A549 (cell line): ENCODE results near the gene FASTK. TPM values are rescaled to one million over a fixed set of nuclear protein-coding genes. Genes with fewer than 3 reads are reported as not detected.

Experiments
- ATAC-seq, 2 experiments: fragments of 200-7000 bp in 1 of 2; fragments of >200 bp in 1 of 2; cut with Nextera tagmentation in 1 of 2; cut with Tn5 transposase in 1 of 2; 3 replicates each; pipeline versions ENCODE4 v1.8.0 to v1.9.1; 2018 to 2020; ENCODE audit warnings: mild to moderate bottlenecking in 1 of 2, moderate library complexity in 1 of 2
- CTCF ChIA-PET: fragments of 300-600 bp; sonication (Branson Sonifier 250); formaldehyde crosslinking; extraction: SDS; loops from one replicate; lab custom pipeline; 2021; ENCODE audit warnings: antibody characterized with exemption, inconsistent platforms; lab: Yijun Ruan, JAX
- POLR2A ChIA-PET: fragments of 350-600 bp; formaldehyde crosslinking; extraction: SDS; loops from one replicate; lab custom pipeline; 2021; ENCODE audit warnings: antibody characterized with exemption, inconsistent platforms; lab: Yijun Ruan, JAX
- DNase-seq, 2 experiments: peaks; one replicate each; pipeline versions ENCODE4 v3.0.0 to v3.0.0-alpha.2; 2011 to 2016; ENCODE audit warnings: low read depth in 1 of 2, low spot score in 1 of 2
- FAIRE-seq: peaks from 2 replicates; lab custom pipeline; 2011; peaks lifted over from hg19 to GRCh38; lab: Jason Lieb, UNC
- H3K27ac ChIP-seq, 2 experiments: fragments of >200 bp; sonication (Bioruptor Twin); formaldehyde crosslinking; 3 replicates each; pipeline ENCODE4 v1.5.1; 2016 to 2017
- H3K4me1 ChIP-seq: fragments of >200 bp; sonication (Bioruptor Twin); formaldehyde crosslinking; 3 replicates; pipeline ENCODE4 v1.6.1; 2016
- H3K4me2 ChIP-seq: fragments of >200 bp; sonication (Bioruptor Twin); formaldehyde crosslinking; 3 replicates; pipeline ENCODE4 v1.6.1; 2016
- H3K4me3 ChIP-seq: fragments of >200 bp; sonication (Bioruptor Twin); formaldehyde crosslinking; 3 replicates; pipeline ENCODE4 v1.5.1; 2016
- H3K9me3 ChIP-seq: fragments of >200 bp; sonication (Bioruptor Twin); formaldehyde crosslinking; 3 replicates; pipeline ENCODE4 v1.6.1; 2016
- BHLHE40 ChIP-seq: IDR thresholded peaks from 2 replicates; pipeline ENCODE4 v1.6.1; 2012; ENCODE audit warnings: low read depth, low read length, inconsistent platforms
- CEBPB ChIP-seq, 2 experiments: fragments of >200 bp in 1 of 2; sonication (Bioruptor Twin) in 1 of 2; formaldehyde crosslinking in 1 of 2; IDR thresholded peaks; 2 replicates each; pipeline ENCODE4 v1.6.1; 2012 to 2016
- CHD4 ChIP-seq: fragments of 200-600 bp; sonication (generic); IDR thresholded peaks from 2 replicates; pipeline ENCODE4 v1.6.1; 2016; ENCODE audit warnings: antibody characterized with exemption, mild to moderate bottlenecking, borderline replicate concordance
- EHMT2 ChIP-seq: fragments of 200-600 bp; sonication (generic); IDR thresholded peaks from 2 replicates; pipeline ENCODE4 v1.6.1; 2016; ENCODE audit warnings: antibody characterized with exemption, low read depth, mild to moderate bottlenecking, moderate library complexity
- EP300 ChIP-seq, 2 experiments: fragments of >200 bp; sonication (Bioruptor Twin); formaldehyde crosslinking; IDR thresholded peaks; 2 replicates in 1 of 2; 3 replicates in 1 of 2; pipeline ENCODE4 v1.6.1; 2016 to 2017
- FOSB ChIP-seq: fragments of 250-450 bp; sonication (Bioruptor Pico); IDR thresholded peaks from 2 replicates; pipeline ENCODE4 v1.5.0; 2020; ENCODE audit warnings: mild to moderate bottlenecking, moderate library complexity
- HDAC2 ChIP-seq: fragments of 200-600 bp; sonication (generic); IDR thresholded peaks from 2 replicates; pipeline ENCODE4 v1.6.1; 2016
- JUN ChIP-seq, 2 experiments: fragments of >200 bp; sonication (Bioruptor Twin); formaldehyde crosslinking; IDR thresholded peaks; 2 replicates in 1 of 2; 3 replicates in 1 of 2; pipeline ENCODE4 v1.6.1; 2016 to 2017
- KDM5A ChIP-seq: fragments of 200-600 bp; sonication (generic); IDR thresholded peaks from 2 replicates; pipeline ENCODE4 v1.6.1; 2016; ENCODE audit warnings: antibody characterized with exemption, mild to moderate bottlenecking
- MAFK ChIP-seq: fragments of 450-650 bp; IDR thresholded peaks from 2 replicates; pipeline ENCODE4 v1.6.1; 2014; ENCODE audit not compliant: partially characterized antibody
- MAZ ChIP-seq: fragments of 150-350 bp; IDR thresholded peaks from 2 replicates; pipeline ENCODE4 v1.6.1; 2014; ENCODE audit warnings: antibody characterized with exemption, low read depth, low read length, borderline replicate concordance
- NFE2L2 ChIP-seq: fragments of 150-350 bp; conservative IDR thresholded peaks from 2 replicates; pipeline ENCODE4 v1.6.1; 2014; ENCODE audit warnings: low read length
- NR3C1 ChIP-seq: fragments of >200 bp; sonication (Bioruptor Twin); formaldehyde crosslinking; IDR thresholded peaks from 3 replicates; pipeline ENCODE4 v1.6.1; 2017
- POLR2A ChIP-seq: IDR thresholded peaks from 2 replicates; pipeline ENCODE4 v1.6.1; 2012; ENCODE audit warnings: mild to moderate bottlenecking, low read length
- RARB ChIP-seq: fragments of 250-450 bp; sonication (Bioruptor Pico); IDR thresholded peaks from 2 replicates; pipeline ENCODE4 v1.8.0; 2021; ENCODE audit warnings: mild to moderate bottlenecking, moderate library complexity
- RCOR1 ChIP-seq: fragments of 150-350 bp; IDR thresholded peaks from 2 replicates; pipeline ENCODE4 v1.6.1; 2014; ENCODE audit warnings: antibody characterized with exemption, low read length, low read depth
- RFX5 ChIP-seq: fragments of 450-650 bp; IDR thresholded peaks from 2 replicates; pipeline ENCODE4 v1.7.1; 2014; ENCODE audit warnings: antibody characterized with exemption, mild to moderate bottlenecking, moderate library complexity
- RNF2 ChIP-seq: fragments of 200-600 bp; sonication (generic); IDR thresholded peaks from 2 replicates; pipeline ENCODE4 v1.6.1; 2016; ENCODE audit warnings: low read depth, mild to moderate bottlenecking, antibody characterized with exemption, moderate library complexity, borderline replicate concordance
- ZC3H11A ChIP-seq: fragments of 450-650 bp; IDR thresholded peaks from 2 replicates; pipeline ENCODE4 v1.6.1; 2014; ENCODE audit warnings: antibody characterized with exemption, mild to moderate bottlenecking
- ZFP36 ChIP-seq: fragments of 450-650 bp; IDR thresholded peaks from 2 replicates; pipeline ENCODE4 v1.6.1; 2014; ENCODE audit warnings: borderline replicate concordance; ENCODE audit not compliant: partially characterized antibody
- WGBS: methylation state at CpG from one replicate; pipeline ENCODE4 v1.1.6; 2017; ENCODE audit errors: missing lambda C conversion rate; 5-methylcytosine and 5-hydroxymethylcytosine counted together
- polyA plus RNA-seq, 4 experiments: library from polyadenylated mRNA; depleted of rRNA in 3 of 4; stranded (reverse); fragments of >200 nt; fragmentation: RNase III in 1 of 4; extraction: RNeasy Plus Mini Kit Qiagen cat#74134 plus additional on column Dnase treatment in 1 of 4; gene quantifications; 2 replicates in 3 of 4; 3 replicates in 1 of 4; pipeline ENCODE4 v1.2.3, GENCODE V29; 2011 to 2017
- TF ChIP-seq, protein P1 (sequence below): fragments of 450-650 bp; IDR thresholded peaks from 2 replicates; pipeline ENCODE4 v1.6.1; 2014; ENCODE audit warnings: antibody characterized with exemption
- TF ChIP-seq, protein P2 (sequence below): IDR thresholded peaks from 2 replicates; pipeline ENCODE4 v1.6.1; 2012
- TF ChIP-seq, protein P3 (sequence below): IDR thresholded peaks from 2 replicates; pipeline ENCODE4 v1.6.1; 2012
- TF ChIP-seq, protein P4 (sequence below): fragments of >200 bp; sonication (Bioruptor Twin); formaldehyde crosslinking; IDR thresholded peaks from 3 replicates; pipeline ENCODE4 v1.6.1; 2016
- TF ChIP-seq, protein P5 (sequence below): fragments of 200-600 bp; sonication (generic); IDR thresholded peaks from 2 replicates; pipeline ENCODE4 v1.6.1; 2016; ENCODE audit warnings: antibody characterized with exemption, mild to moderate bottlenecking, moderate library complexity
- TF ChIP-seq, protein P6 (sequence below): fragments of 250-450 bp; sonication (Bioruptor Pico); IDR thresholded peaks from 2 replicates; pipeline ENCODE4 v1.5.0; 2020; ENCODE audit warnings: low read depth, mild to moderate bottlenecking, moderate library complexity

The FASTK gene
- polyA plus RNA-seq, 2 of the 4 experiments (the other 2 are of a cell fraction), result 38.5 to 72.4 TPM

DNA sequence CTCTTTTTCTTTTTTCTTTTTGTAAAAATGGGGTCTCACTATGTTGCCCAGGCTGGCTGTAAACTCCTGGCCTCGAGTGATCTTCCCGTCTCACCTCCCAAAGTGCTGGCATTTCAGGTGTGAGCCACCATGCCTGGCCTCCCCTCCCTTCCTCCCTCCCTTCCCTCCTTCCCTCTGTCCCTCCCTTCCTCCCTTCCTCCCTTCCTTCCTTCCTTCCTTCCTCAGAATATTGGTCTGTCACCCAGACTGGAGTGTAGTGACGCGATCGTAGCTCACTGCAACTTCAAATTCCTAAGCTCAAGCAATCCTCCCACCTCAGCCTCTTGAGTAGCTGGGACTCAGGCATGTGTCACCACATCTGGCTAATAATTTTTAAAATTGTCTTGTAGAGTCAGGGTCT lies 14.1 kb upstream of the FASTK start:
- ChIA-PET CTCF (interaction anchor here (1.6 to 27.1 kb wide), 3 partner anchors 12 to 29 kb away, joined by 5 to 412 read pairs (median 7); no protein-coding TSS in a partner anchor), POLR2A (no interaction called here)
- H3K9me3 ChIP-seq, result no peaks in the 10 kb centered on the region
- H3K4me3 ChIP-seq, result no peak overlapping the region
- ATAC-seq, result peak in 1 of 2 experiments; percentile 12; a peak in 2 of 6 replicates
- peak overlapping the region; percentile 6; the same call in 1 of the 3 replicates for H3K4me2 ChIP-seq
- WGBS, result 74% methylated on average over 5 of the region's 5 CpGs
- FAIRE-seq, result no peak
- H3K4me1 ChIP-seq, result peaks cover 22% of the 10 kb centered on the region
- no peak for DNase-seq
- H3K27ac ChIP-seq, result 0 out of 6 replicates have a peak overlapping the region, but pooled peaks of 1 of the 2 experiments have one; percentile 12
- TF ChIP-seq NR3C1, result no peak
- no peak for TF ChIP-seq RARB (CRISPR knock-in tag)
- TF ChIP-seq, protein P1, sequence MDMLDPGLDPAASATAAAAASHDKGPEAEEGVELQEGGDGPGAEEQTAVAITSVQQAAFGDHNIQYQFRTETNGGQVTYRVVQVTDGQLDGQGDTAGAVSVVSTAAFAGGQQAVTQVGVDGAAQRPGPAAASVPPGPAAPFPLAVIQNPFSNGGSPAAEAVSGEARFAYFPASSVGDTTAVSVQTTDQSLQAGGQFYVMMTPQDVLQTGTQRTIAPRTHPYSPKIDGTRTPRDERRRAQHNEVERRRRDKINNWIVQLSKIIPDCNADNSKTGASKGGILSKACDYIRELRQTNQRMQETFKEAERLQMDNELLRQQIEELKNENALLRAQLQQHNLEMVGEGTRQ, result no peak
- TF ChIP-seq, protein P2, sequence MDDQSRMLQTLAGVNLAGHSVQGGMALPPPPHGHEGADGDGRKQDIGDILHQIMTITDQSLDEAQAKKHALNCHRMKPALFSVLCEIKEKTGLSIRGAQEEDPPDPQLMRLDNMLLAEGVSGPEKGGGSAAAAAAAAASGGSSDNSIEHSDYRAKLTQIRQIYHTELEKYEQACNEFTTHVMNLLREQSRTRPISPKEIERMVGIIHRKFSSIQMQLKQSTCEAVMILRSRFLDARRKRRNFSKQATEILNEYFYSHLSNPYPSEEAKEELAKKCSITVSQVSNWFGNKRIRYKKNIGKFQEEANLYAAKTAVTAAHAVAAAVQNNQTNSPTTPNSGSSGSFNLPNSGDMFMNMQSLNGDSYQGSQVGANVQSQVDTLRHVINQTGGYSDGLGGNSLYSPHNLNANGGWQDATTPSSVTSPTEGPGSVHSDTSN, result no peak
- no peak for TF ChIP-seq RCOR1

DNA sequence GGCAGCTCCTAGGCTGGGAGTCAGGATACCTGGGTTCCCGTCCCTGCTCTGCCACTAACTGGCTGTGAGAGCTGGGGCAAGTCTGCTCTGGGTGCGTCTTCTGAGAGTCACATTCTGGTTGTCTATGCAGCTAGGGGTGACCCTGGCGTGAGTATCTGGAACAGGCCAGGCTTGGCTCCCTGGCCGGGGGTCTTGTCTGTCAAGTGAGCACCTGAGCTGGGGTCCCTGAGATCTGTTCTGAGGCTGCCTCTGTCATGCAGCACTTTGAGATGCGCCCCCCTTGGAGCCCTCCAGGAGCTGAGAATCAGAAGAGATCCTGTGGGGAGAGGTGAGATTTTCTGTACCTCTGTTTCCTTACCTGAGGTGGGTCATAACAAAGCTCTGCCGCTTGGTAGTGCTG lies 13.1 kb upstream of the FASTK start:
- Histone ChIP-seq H3K4me3 (no peak overlapping the region), H3K4me2 (no peak overlapping the region)
- ATAC-seq (no peak), DNase-seq (no peak)
- TF ChIP-seq, protein P3, sequence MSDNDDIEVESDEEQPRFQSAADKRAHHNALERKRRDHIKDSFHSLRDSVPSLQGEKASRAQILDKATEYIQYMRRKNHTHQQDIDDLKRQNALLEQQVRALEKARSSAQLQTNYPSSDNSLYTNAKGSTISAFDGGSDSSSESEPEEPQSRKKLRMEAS, result no peak
- TF ChIP-seq EHMT2 (no peak), RFX5 (no peak), FOSB (no peak), KDM5A (no peak), ZFP36 (no peak), MAFK (no peak), RNF2 (no peak), ZC3H11A (no peak), MAZ (no peak), POLR2A (no peak), CHD4 (no peak), NFE2L2 (no peak), BHLHE40 (no peak)
- TF ChIP-seq, protein P1, result no peak
- TF ChIP-seq, all 56 proteins: peak for 0
- H3K4me1 ChIP-seq, result peaks cover 27% of the 10 kb centered on the region
- no peaks in the 10 kb centered on the region for H3K9me3 ChIP-seq
- ChIA-PET POLR2A (no interaction called here), CTCF (interaction anchor here (0.6 to 27.1 kb wide), 7 partner anchors 13 to 76 kb away, joined by 3 to 412 read pairs (median 5); no protein-coding TSS in a partner anchor)
- WGBS, result 96% methylated on average over 6 of the region's 6 CpGs
- no peak for FAIRE-seq
- no peak overlapping the region for H3K27ac ChIP-seq

DNA sequence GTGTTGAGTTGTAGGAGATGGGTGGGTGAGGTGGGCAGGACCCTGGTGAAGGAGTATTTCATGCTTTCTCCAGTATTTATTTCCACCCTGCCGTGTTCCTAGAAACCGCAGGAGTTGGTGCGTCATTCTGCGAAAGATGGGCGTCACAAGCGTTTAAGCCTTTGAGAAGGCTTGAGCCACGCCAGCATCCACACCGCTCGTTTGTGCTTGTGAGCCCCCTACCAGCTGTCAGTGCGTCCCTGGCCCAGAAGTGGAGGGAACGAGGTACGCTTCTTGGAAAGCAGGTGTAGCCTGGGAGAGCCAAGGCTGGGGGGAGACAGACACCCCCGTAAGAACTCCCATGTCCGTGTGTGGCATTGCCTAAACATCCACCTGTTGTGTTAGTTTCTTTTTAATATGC lies 11.4 kb upstream of the FASTK start:
- DNase-seq (no peak), FAIRE-seq (no peak), ATAC-seq (no peak)
- no peak overlapping the region for H3K27ac ChIP-seq
- POLR2A ChIA-PET, result no interaction called here
- no peaks in the 10 kb centered on the region for H3K9me3 ChIP-seq
- H3K4me3 ChIP-seq, result no peak overlapping the region
- CTCF ChIA-PET, result interaction anchor here (0.7 to 27.1 kb wide), 10 partner anchors 15 to 98 kb away, joined by 3 to 412 read pairs (median 3); no protein-coding TSS in a partner anchor
- H3K4me2 ChIP-seq, result no peak overlapping the region
- H3K4me1 ChIP-seq, result peaks cover 36% of the 10 kb centered on the region
- WGBS, result 92% methylated on average over 14 of the region's 14 CpGs
- TF ChIP-seq JUN (IDR thresholded peaks at IDR 0.05) (no peak), MAFK (no peak), POLR2A (no peak), EP300 (IDR thresholded peaks at IDR 0.05) (no peak), HDAC2 (no peak), CEBPB (IDR thresholded peaks at IDR 0.05) (no peak)
- TF ChIP-seq, protein P4, sequence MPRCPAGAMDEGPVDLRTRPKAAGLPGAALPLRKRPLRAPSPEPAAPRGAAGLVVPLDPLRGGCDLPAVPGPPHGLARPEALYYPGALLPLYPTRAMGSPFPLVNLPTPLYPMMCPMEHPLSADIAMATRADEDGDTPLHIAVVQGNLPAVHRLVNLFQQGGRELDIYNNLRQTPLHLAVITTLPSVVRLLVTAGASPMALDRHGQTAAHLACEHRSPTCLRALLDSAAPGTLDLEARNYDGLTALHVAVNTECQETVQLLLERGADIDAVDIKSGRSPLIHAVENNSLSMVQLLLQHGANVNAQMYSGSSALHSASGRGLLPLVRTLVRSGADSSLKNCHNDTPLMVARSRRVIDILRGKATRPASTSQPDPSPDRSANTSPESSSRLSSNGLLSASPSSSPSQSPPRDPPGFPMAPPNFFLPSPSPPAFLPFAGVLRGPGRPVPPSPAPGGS, result no peak
- TF ChIP-seq, protein P5, sequence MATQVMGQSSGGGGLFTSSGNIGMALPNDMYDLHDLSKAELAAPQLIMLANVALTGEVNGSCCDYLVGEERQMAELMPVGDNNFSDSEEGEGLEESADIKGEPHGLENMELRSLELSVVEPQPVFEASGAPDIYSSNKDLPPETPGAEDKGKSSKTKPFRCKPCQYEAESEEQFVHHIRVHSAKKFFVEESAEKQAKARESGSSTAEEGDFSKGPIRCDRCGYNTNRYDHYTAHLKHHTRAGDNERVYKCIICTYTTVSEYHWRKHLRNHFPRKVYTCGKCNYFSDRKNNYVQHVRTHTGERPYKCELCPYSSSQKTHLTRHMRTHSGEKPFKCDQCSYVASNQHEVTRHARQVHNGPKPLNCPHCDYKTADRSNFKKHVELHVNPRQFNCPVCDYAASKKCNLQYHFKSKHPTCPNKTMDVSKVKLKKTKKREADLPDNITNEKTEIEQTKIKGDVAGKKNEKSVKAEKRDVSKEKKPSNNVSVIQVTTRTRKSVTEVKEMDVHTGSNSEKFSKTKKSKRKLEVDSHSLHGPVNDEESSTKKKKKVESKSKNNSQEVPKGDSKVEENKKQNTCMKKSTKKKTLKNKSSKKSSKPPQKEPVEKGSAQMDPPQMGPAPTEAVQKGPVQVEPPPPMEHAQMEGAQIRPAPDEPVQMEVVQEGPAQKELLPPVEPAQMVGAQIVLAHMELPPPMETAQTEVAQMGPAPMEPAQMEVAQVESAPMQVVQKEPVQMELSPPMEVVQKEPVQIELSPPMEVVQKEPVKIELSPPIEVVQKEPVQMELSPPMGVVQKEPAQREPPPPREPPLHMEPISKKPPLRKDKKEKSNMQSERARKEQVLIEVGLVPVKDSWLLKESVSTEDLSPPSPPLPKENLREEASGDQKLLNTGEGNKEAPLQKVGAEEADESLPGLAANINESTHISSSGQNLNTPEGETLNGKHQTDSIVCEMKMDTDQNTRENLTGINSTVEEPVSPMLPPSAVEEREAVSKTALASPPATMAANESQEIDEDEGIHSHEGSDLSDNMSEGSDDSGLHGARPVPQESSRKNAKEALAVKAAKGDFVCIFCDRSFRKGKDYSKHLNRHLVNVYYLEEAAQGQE, result no peak
- TF ChIP-seq, protein P6, sequence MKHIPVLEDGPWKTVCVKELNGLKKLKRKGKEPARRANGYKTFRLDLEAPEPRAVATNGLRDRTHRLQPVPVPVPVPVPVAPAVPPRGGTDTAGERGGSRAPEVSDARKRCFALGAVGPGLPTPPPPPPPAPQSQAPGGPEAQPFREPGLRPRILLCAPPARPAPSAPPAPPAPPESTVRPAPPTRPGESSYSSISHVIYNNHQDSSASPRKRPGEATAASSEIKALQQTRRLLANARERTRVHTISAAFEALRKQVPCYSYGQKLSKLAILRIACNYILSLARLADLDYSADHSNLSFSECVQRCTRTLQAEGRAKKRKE (CRISPR knock-in tag), result no peak
